Measurements from ENCODE around the gene KCTD15. TPM values are rescaled to one million over a fixed set of nuclear protein-coding genes. Genes with fewer than 3 reads are reported as not detected.

The KCTD15 gene
- total RNA-seq, 1 experiment from 2014 or later, result 65.4 TPM

DNA sequence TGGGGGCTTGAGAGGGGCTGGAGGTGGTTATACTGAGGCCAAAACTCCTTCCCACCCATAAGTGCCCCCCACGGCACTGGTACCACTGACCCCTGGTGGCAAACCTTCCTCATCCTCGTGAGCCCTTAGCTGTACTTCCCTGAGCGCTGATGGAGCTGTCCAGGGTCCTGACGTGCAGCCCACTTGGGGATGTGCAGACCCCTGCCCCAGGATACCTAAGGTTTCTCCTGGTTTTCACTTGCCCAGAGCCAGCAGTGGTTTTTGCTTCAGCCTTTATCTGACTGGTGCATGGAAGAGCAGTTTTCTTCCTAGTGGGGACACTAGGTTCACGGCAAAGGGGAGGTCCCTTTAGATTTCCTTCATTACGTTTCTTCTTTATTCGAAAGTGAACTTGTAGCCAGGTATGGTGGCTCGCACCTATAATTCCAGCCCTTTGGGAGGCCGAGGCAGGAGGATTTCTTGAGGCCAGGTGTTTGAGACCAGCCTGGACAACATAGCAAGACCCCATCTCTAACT is 28.7 kb upstream of the KCTD15 start:
- in situ Hi-C loops (cut with HindIII; ENCODE audit: low pct_unique_long_range_greater_than_20kb, low sequenced_read_pairs), result no loop called here
- DNase-seq (ENCODE audit: low read depth, low spot score), result peak; percentile 43

- no peak for DNase-seq (ENCODE audit: low read depth, low spot score)
- in situ Hi-C loops (cut with HindIII; ENCODE audit: low pct_unique_long_range_greater_than_20kb, low sequenced_read_pairs), result no loop called here
Measured at GRCh38 chr19:33769208-33769607, 27.5 kb upstream of the KCTD15 start.

DNA sequence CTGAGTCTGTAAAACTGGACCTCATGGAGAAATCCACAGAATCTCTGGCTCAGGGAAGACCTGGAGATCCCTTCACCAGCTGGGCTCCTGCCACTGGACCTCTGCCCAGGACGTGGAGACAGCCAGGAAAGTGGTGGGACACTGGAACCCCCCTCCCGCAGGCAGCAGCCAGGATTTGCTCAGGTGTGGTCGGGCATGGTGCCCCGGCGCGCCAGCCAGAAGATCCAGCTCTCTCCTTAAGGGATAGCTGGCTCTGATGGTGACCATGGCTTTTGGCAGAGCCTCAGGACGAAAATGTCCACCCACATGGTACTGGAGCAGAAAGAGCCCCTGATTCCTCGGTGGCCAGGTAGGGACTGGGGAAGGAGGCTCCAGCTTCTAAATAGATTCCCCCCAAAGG is 26.6 kb upstream of the KCTD15 start:
- DNase-seq (ENCODE audit: low read depth, low spot score), result no peak
- in situ Hi-C loops (cut with HindIII; ENCODE audit: low pct_unique_long_range_greater_than_20kb, low sequenced_read_pairs), result no loop called here

- in situ Hi-C loops (cut with HindIII; ENCODE audit: low pct_unique_long_range_greater_than_20kb, low sequenced_read_pairs), result no loop called here
- peak; percentile 75 for DNase-seq (ENCODE audit: low read depth, low spot score)
Measured at GRCh38 chr19:33771384-33772101, 25.1 kb upstream of the KCTD15 start.

DNA sequence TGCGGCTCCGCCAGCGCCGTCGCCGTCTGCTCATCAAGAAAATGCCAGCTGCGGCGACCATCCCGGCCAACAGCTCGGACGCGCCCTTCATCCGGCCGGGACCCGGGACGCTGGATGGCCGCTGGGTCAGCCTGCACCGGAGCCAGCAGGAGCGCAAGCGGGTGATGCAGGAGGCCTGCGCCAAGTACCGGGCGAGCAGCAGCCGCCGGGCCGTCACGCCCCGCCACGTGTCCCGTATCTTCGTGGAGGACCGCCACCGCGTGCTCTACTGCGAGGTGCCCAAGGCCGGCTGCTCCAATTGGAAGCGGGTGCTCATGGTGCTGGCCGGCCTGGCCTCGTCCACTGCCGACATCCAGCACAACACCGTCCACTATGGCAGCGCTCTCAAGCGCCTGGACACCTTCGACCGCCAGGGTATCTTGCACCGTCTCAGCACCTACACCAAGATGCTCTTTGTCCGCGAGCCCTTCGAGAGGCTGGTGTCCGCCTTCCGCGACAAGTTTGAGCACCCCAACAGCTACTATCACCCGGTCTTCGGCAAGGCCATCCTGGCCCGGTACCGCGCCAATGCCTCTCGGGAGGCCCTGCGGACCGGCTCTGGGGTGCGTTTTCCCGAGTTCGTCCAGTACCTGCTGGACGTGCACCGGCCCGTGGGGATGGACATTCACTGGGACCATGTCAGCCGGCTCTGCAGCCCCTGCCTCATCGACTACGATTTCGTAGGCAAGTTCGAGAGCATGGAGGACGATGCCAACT is 24.4 kb upstream of the KCTD15 start:
- in situ Hi-C loops (cut with HindIII; ENCODE audit: low pct_unique_long_range_greater_than_20kb, low sequenced_read_pairs), result no loop called here
- no peak for DNase-seq (ENCODE audit: low read depth, low spot score)

DNA sequence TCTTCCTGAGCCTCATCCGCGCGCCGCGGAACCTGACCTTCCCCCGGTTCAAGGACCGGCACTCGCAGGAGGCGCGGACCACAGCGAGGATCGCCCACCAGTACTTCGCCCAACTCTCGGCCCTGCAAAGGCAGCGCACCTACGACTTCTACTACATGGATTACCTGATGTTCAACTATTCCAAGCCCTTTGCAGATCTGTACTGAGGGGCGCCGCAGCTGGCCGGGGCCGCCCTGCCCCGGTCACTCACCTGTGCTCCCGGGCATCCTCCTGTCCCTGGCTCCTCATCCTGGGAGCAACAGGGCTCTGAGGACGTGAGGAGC is 23.9 kb upstream of the KCTD15 start:
- DNase-seq (ENCODE audit: low read depth, low spot score), result no peak
- in situ Hi-C loops (cut with HindIII; ENCODE audit: low pct_unique_long_range_greater_than_20kb, low sequenced_read_pairs), result no loop called here

- DNase-seq (ENCODE audit: low read depth, low spot score), result no peak
- in situ Hi-C loops (cut with HindIII; ENCODE audit: low pct_unique_long_range_greater_than_20kb, low sequenced_read_pairs), result no loop called here
Measured at GRCh38 chr19:33773704-33774624, 22.7 kb upstream of the KCTD15 start.

GRCh38 chr19:33774751-33775150 is 21.9 kb upstream of the KCTD15 start:
- in situ Hi-C loops (cut with HindIII; ENCODE audit: low pct_unique_long_range_greater_than_20kb, low sequenced_read_pairs), result no loop called here
- no peak for DNase-seq (ENCODE audit: low read depth, low spot score)

DNA sequence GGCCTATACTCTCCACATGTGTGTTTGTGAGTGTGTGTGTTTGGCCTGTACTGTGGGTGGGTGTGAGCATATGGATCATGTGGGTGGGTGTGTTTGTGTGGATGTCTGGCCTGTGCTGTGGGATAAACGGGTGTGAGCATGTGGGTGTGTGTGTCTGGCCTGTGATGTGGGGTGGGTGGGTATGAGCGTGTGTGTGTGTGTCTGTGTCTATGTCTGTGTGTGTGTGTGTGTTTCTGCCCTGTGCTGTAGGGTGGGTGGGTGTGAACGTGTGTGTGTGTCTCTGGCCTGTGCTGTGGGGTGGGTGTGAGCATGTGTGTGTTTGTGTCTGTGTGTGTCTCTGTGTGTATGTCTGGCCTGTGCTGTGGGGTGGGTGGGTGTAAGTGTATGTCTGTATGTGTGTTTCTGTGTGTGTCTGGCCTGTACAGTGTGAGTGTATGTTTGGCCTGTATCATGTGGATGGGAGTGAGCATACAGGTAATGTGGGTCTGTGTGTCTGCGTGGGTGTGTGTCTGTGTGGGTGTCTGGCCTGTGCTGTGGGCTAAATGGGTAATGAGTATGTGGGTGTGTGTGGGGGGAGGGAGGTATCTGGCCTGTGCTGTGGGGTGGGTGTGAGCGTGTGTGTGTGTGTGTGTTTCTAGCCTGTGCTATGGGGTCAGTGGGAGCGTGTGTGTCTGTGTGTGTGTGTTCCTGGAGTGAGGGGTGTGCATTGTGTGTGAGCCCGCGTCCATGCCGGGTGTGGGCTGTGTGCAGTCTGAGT is 20.8 kb upstream of the KCTD15 start:
- in situ Hi-C loops (cut with HindIII; ENCODE audit: low pct_unique_long_range_greater_than_20kb, low sequenced_read_pairs), result no loop called here
- DNase-seq (ENCODE audit: low read depth, low spot score), result no peak

- in situ Hi-C loops (cut with HindIII; ENCODE audit: low pct_unique_long_range_greater_than_20kb, low sequenced_read_pairs), result no loop called here
Measured at GRCh38 chr19:33777351-33777750, 19.3 kb upstream of the KCTD15 start.

GRCh38 chr19:33777753-33778088 is 18.9 kb upstream of the KCTD15 start:
- in situ Hi-C loops (cut with HindIII; ENCODE audit: low pct_unique_long_range_greater_than_20kb, low sequenced_read_pairs), result no loop called here

More at GRCh38 chr19:33777351-33777750, 19.3 kb upstream of the KCTD15 start:
- no peak for DNase-seq (ENCODE audit: low read depth, low spot score)

GRCh38 chr19:33778089-33778791 is 18.4 kb upstream of the KCTD15 start:
- peak; percentile 74 for DNase-seq (ENCODE audit: low read depth, low spot score)
- in situ Hi-C loops (cut with HindIII; ENCODE audit: low pct_unique_long_range_greater_than_20kb, low sequenced_read_pairs), result no loop called here

More at GRCh38 chr19:33777753-33778088, 18.9 kb upstream of the KCTD15 start:
- DNase-seq (ENCODE audit: low read depth, low spot score), result no peak

- in situ Hi-C loops (cut with HindIII; ENCODE audit: low pct_unique_long_range_greater_than_20kb, low sequenced_read_pairs), result no loop called here
- DNase-seq (ENCODE audit: low read depth, low spot score), result no peak
Measured at GRCh38 chr19:33779849-33780248, 16.8 kb upstream of the KCTD15 start.

- DNase-seq (ENCODE audit: low read depth, low spot score), result no peak
- in situ Hi-C loops (cut with HindIII; ENCODE audit: low pct_unique_long_range_greater_than_20kb, low sequenced_read_pairs), result no loop called here
Measured at GRCh38 chr19:33780251-33780650, 16.4 kb upstream of the KCTD15 start.

DNA sequence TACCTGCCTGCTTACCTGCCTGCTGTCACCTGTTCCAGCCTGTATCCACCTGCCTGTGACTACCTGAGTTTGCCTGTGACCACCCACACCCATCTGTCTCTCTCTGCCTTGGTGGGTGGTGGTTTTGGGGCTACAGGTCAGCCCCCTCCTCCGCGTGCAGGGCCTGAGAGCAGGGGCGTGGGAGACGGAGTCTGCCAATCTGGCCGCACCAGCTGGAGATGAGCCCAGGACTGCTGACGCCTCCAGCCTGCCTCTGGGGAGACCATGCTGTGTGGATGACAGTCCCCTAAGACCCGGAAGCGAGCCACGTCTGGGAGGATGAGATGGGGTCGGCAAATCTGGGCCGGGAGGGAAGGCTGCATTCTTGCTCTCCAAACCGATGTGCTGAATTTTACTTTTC is 15.9 kb upstream of the KCTD15 start:
- in situ Hi-C loops (cut with HindIII; ENCODE audit: low pct_unique_long_range_greater_than_20kb, low sequenced_read_pairs), result no loop called here

DNA sequence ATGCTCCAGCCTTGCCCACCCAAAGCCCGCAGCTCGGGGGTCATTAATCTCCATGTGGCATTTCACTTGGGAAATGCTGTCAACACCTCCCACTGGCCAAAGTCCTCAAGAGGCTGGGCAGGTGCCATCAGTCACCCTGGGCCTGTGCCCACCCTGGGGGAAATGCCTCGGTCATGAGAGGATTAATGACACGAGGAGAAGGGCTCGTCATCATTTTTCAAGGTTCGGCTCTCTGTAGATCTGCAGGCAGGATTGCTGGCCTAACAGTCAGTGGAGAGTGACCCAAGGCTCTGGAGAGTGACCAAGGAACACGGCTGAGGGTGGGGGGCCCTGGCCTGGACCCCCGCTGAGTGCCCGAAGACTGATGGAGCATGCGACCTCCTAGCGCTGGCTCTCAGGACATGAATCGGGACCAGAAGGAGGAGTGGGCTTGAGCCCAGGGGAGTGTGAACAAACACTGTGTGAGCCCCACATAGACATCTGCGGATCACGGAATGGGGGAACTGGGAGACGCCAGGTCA is 15.2 kb upstream of the KCTD15 start:
- no peak for DNase-seq (ENCODE audit: low read depth, low spot score)
- in situ Hi-C loops (cut with HindIII; ENCODE audit: low pct_unique_long_range_greater_than_20kb, low sequenced_read_pairs), result no loop called here

More for the DNA sequence above, 15.9 kb upstream of the KCTD15 start:
- no peak for DNase-seq (ENCODE audit: low read depth, low spot score)

DNA sequence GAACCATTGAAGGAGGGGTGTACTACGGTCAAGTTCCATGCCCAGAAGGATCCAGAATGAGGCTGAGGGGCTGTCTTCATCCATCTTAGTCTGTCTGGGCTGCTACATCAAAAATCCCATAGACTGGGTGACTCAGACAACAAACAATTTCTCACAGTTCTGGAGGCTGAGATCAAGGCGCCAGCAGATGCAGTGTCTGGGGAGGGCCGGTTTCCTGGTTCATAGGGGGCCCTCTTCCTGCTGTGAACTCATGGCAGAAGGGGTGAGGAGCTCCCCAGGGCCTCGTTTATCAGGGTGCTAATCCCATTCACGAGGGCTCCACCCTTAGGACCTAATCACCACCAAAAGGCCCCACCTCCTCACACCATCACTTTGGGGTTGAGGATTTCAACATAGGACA is 14.7 kb upstream of the KCTD15 start:
- in situ Hi-C loops (cut with HindIII; ENCODE audit: low pct_unique_long_range_greater_than_20kb, low sequenced_read_pairs), result no loop called here
- no peak for DNase-seq (ENCODE audit: low read depth, low spot score)

All from SK-MEL-5 (cell line).